ENCODE data around the gene UBE2Q2.

DNA sequence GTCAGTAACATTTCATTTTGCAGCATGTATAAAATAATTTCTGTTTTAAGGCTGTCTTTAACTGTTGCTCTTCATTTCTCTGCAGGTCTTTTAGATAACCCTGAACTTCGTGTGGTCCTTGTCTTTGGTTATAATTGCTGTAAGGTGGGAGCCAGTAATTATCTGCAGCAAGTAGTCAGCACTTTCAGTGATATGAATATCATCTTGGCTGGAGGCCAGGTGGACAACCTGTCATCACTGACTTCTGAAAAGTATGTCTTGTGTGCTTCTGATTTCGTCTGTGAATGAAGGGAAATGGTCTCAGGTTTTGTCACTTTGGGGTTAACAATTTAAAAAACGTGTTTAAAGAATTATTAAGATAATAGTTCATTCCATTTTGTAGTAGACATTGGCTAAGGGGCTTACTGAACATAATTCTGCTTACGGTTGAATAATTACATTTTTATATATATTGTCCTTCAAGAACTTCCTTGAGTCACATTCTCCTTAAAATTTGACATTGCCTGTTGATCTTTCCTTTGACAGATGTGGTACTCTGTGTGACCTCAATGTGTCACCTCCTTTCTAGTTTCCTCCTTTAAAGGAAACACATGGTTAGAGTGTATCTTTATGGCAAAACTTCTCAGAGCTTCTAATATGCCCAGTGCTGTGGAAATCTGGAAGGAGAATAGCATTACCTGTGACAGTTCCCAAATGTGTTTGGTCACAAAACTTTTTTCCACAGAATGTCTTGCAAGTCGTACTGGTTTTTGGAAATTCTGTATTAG is 86.7 kb downstream of the UBE2Q2 start:
- TF ChIP-seq POLR2AphosphoS5 (IDR thresholded peaks at IDR 0.05) (no peak), EP300 (IDR thresholded peaks at IDR 0.05) (no peak)
- TF ChIP-seq, protein P1, sequence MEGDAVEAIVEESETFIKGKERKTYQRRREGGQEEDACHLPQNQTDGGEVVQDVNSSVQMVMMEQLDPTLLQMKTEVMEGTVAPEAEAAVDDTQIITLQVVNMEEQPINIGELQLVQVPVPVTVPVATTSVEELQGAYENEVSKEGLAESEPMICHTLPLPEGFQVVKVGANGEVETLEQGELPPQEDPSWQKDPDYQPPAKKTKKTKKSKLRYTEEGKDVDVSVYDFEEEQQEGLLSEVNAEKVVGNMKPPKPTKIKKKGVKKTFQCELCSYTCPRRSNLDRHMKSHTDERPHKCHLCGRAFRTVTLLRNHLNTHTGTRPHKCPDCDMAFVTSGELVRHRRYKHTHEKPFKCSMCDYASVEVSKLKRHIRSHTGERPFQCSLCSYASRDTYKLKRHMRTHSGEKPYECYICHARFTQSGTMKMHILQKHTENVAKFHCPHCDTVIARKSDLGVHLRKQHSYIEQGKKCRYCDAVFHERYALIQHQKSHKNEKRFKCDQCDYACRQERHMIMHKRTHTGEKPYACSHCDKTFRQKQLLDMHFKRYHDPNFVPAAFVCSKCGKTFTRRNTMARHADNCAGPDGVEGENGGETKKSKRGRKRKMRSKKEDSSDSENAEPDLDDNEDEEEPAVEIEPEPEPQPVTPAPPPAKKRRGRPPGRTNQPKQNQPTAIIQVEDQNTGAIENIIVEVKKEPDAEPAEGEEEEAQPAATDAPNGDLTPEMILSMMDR (IDR thresholded peaks at IDR 0.05): no peak
